ENCODE results near the gene CLEC2B.

DNA sequence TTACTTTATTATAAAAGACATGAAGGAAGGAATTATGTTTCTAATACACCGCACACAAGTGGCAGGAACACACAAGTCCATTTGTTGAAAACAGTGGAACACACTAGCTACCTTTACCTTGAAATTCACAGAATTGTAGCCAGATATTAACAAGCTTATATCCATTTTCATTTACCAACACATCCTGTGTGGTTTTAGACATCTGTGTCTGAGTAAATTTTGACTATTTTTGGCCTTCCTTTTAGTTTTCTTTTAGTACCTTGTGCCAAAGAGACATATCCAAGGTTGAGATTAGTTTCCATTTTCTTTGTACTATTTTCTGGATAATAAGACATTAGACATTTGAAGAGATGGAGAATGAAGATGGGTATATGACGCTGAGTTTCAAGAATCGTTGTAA lies 12.1 kb upstream of the CLEC2B start, which contains the start of gene KLRF2:
- TF ChIP-seq ELF1 (IDR thresholded peaks at IDR 0.05), result no peak
- TF ChIP-seq, protein P1, sequence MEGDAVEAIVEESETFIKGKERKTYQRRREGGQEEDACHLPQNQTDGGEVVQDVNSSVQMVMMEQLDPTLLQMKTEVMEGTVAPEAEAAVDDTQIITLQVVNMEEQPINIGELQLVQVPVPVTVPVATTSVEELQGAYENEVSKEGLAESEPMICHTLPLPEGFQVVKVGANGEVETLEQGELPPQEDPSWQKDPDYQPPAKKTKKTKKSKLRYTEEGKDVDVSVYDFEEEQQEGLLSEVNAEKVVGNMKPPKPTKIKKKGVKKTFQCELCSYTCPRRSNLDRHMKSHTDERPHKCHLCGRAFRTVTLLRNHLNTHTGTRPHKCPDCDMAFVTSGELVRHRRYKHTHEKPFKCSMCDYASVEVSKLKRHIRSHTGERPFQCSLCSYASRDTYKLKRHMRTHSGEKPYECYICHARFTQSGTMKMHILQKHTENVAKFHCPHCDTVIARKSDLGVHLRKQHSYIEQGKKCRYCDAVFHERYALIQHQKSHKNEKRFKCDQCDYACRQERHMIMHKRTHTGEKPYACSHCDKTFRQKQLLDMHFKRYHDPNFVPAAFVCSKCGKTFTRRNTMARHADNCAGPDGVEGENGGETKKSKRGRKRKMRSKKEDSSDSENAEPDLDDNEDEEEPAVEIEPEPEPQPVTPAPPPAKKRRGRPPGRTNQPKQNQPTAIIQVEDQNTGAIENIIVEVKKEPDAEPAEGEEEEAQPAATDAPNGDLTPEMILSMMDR (IDR thresholded peaks at IDR 0.05), result no peak
- no peak for TF ChIP-seq SIN3A (IDR thresholded peaks at IDR 0.05; ENCODE audit: borderline replicate concordance, low read depth, low read length)
- TF ChIP-seq POLR2AphosphoS5 (IDR thresholded peaks at IDR 0.05; ENCODE audit: low read depth, low read length), result no peak
- TF ChIP-seq, protein P2, sequence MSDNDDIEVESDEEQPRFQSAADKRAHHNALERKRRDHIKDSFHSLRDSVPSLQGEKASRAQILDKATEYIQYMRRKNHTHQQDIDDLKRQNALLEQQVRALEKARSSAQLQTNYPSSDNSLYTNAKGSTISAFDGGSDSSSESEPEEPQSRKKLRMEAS (IDR thresholded peaks at IDR 0.05; ENCODE audit: low read depth), result no peak

All from SK-N-SH (cell line).